HG03066 (cell line): ENCODE data around the gene BACH2.
"Not testable (repeated sequence)": the region's sequence is repeated elsewhere in the genome, so short reads cannot be mapped to it uniquely, and the experiment has no call there.

Source experiments
- ATAC-seq: cut with Tn5 transposase; IDR thresholded peaks from one replicate; pipeline ENCODE4 v1.9.1; 2021; ENCODE audit warnings: low read depth; ENCODE audit not compliant: unreplicated experiment

The BACH2 gene

GRCh38 chr6:89984926-89985750, 311.5 kb downstream of the BACH2 start:
- no peak for ATAC-seq

- ATAC-seq, result no peak
Observed at GRCh38 chr6:89980353-89980752, 316.3 kb downstream of the BACH2 start.

GRCh38 chr6:89979481-89980119, 317.0 kb downstream of the BACH2 start:
- no peak for ATAC-seq

GRCh38 chr6:89978749-89979145, 317.9 kb downstream of the BACH2 start:
- no peak for ATAC-seq

GRCh38 chr6:89977808-89978748, 318.6 kb downstream of the BACH2 start:
- no peak for ATAC-seq

- no peak for ATAC-seq
Observed at GRCh38 chr6:89976694-89977020, 320.0 kb downstream of the BACH2 start.

- no peak for ATAC-seq
Observed at GRCh38 chr6:89975991-89976693, 320.5 kb downstream of the BACH2 start.

- ATAC-seq, result no peak
Observed at GRCh38 chr6:89975366-89975765, 321.3 kb downstream of the BACH2 start.

GRCh38 chr6:89974834-89975233, 321.8 kb downstream of the BACH2 start:
- no peak for ATAC-seq

- no peak for ATAC-seq
Observed at GRCh38 chr6:89972025-89972381, 324.6 kb downstream of the BACH2 start.

GRCh38 chr6:89971338-89972024, 325.2 kb downstream of the BACH2 start:
- not testable (repeated sequence) for ATAC-seq

- no peak for ATAC-seq
Observed at GRCh38 chr6:89970609-89971337, 325.9 kb downstream of the BACH2 start.

GRCh38 chr6:89970072-89970471, 326.6 kb downstream of the BACH2 start:
- ATAC-seq, result no peak

- ATAC-seq, result no peak
Observed at GRCh38 chr6:89966913-89967312, 329.7 kb downstream of the BACH2 start.

GRCh38 chr6:89966228-89966544, 330.5 kb downstream of the BACH2 start:
- ATAC-seq, result no peak

- no peak for ATAC-seq
Observed at GRCh38 chr6:89965441-89966227, 331.0 kb downstream of the BACH2 start.

GRCh38 chr6:89963391-89963790, 333.3 kb downstream of the BACH2 start:
- ATAC-seq, result no peak

GRCh38 chr6:89961481-89961880, 335.2 kb downstream of the BACH2 start:
- no peak for ATAC-seq

- ATAC-seq, result no peak
Observed at GRCh38 chr6:89959883-89960282, 336.8 kb downstream of the BACH2 start.
